Measurements from ENCODE around the gene EIF4EBP3. TPM values are rescaled to one million over a fixed set of nuclear protein-coding genes. Genes with fewer than 3 reads are reported as not detected.
"Not testable (repeated sequence)": the region's sequence is repeated elsewhere in the genome, so short reads cannot be mapped to it uniquely, and the experiment has no call there.

The EIF4EBP3 gene
- polyA plus RNA-seq, 1 of the 3 experiments (the other 2 are of a cell fraction) = 1.1 TPM

GRCh38 chr5:140576776-140577201 is 29.3 kb downstream of the EIF4EBP3 start:
- Histone ChIP-seq H3K79me2 (ENCODE audit: insufficient read depth) (no peaks in the 10 kb centered on the region), H3K4me3 (ENCODE audit: low read depth in 2 of 2, low read length in 1 of 2) (no peak overlapping the region), H4K20me1 (ENCODE audit: insufficient read depth) (no peaks in the 10 kb centered on the region), H3K9ac (no peak overlapping the region), H3K36me3 (replicated peaks in 1 of 2; ENCODE audit: control insufficient read depth in 1 of 2, insufficient read depth in 2 of 2, low read length in 1 of 2) (no peaks in the 10 kb centered on the region), H3K9me2 (no peaks in the 10 kb centered on the region), H2AFZ (ENCODE audit: low read depth) (peak overlapping the region; percentile 70), H3F3A (replicated peaks; ENCODE audit: insufficient read depth) (no peaks in the 10 kb centered on the region), H3K4me2 (no peak overlapping the region), H3K27ac (ENCODE audit: low read depth in 2 of 2, low read length in 1 of 2) (no peak overlapping the region), H3K4me1 (ENCODE audit: control insufficient read depth in 1 of 2, insufficient read depth in 2 of 2, low read depth in 1 of 2, low read length in 1 of 2) (no peaks in the 10 kb centered on the region), H3K27me3 (ENCODE audit: insufficient read depth) (no peaks in the 10 kb centered on the region), H3K9me3 (no peaks in the 10 kb centered on the region)
- CTCF ChIA-PET = no interaction called here
- 0 out of 2 replicates have a peak, but pooled peaks have one; percentile 16 for TF ChIP-seq PBX3 (IDR thresholded peaks at IDR 0.05)
- no peak for TF ChIP-seq USF2 (IDR thresholded peaks at IDR 0.05; ENCODE audit: borderline replicate concordance, low read depth, low read length)
- WGBS (ENCODE audit: low lambda C conversion rate) = 36% methylated on average over 2 of the region's 2 CpGs
- POLR2A ChIA-PET = no interaction called here
- no peak for DNase-seq

- WGBS (ENCODE audit: low lambda C conversion rate) = 59% methylated on average over 6 of the region's 6 CpGs
- H4K20me1 ChIP-seq (ENCODE audit: insufficient read depth); H3K79me2 ChIP-seq (ENCODE audit: insufficient read depth); H3K4me1 ChIP-seq (ENCODE audit: control insufficient read depth in 1 of 2, insufficient read depth in 2 of 2, low read depth in 1 of 2, low read length in 1 of 2); H2AFZ ChIP-seq (ENCODE audit: low read depth); CTCF ChIA-PET; H3K27me3 ChIP-seq (ENCODE audit: insufficient read depth); H3K4me3 ChIP-seq (ENCODE audit: low read depth in 2 of 2, low read length in 1 of 2); H3K9me2 ChIP-seq; H3K9me3 ChIP-seq; H3K9ac ChIP-seq; POLR2A ChIA-PET; H3K4me2 ChIP-seq; H3F3A ChIP-seq (replicated peaks; ENCODE audit: insufficient read depth); H3K36me3 ChIP-seq (replicated peaks in 1 of 2; ENCODE audit: control insufficient read depth in 1 of 2, insufficient read depth in 2 of 2, low read length in 1 of 2); H3K27ac ChIP-seq (ENCODE audit: low read depth in 2 of 2, low read length in 1 of 2); DNase-seq: not testable (repeated sequence)
These were observed 31.8 kb downstream of the EIF4EBP3 start for GRCh38 chr5:140579188-140579747.

- no peak overlapping the region for H3K4me2 ChIP-seq
- H3K27ac ChIP-seq (ENCODE audit: low read depth in 2 of 2, low read length in 1 of 2) = no peak overlapping the region
- H3K9ac ChIP-seq = no peak overlapping the region
- 94% methylated on average over 1 of the region's 1 CpG for WGBS (ENCODE audit: low lambda C conversion rate)
- H3K4me3 ChIP-seq (ENCODE audit: low read depth in 2 of 2, low read length in 1 of 2) = no peak overlapping the region
- no peaks in the 10 kb centered on the region for H4K20me1 ChIP-seq (ENCODE audit: insufficient read depth)
- ChIA-PET CTCF (no interaction called here), POLR2A (no interaction called here)
- no peaks in the 10 kb centered on the region for H3F3A ChIP-seq (replicated peaks; ENCODE audit: insufficient read depth)
- H3K9me3 ChIP-seq = no peaks in the 10 kb centered on the region
- H3K36me3 ChIP-seq (replicated peaks in 1 of 2; ENCODE audit: control insufficient read depth in 1 of 2, insufficient read depth in 2 of 2, low read length in 1 of 2) = no peaks in the 10 kb centered on the region
- no peak overlapping the region for H2AFZ ChIP-seq (ENCODE audit: low read depth)
- TF ChIP-seq CTCF (IDR thresholded peaks at IDR 0.05) (no peak), REST (IDR thresholded peaks at IDR 0.05; ENCODE audit: low read depth, low read length) (no peak), EP300 (IDR thresholded peaks at IDR 0.05; ENCODE audit: borderline replicate concordance in 1 of 2, low read depth in 1 of 2, low read length in 1 of 2) (no peak), RXRA (IDR thresholded peaks at IDR 0.05; ENCODE audit: borderline replicate concordance, low read depth) (no peak), SIN3A (IDR thresholded peaks at IDR 0.05; ENCODE audit: borderline replicate concordance, low read depth, low read length) (no peak), TEAD4 (IDR thresholded peaks at IDR 0.05; ENCODE audit: borderline replicate concordance, insufficient read depth) (no peak), MEF2A (IDR thresholded peaks at IDR 0.05; ENCODE audit: borderline replicate concordance, low read depth) (no peak), USF2 (IDR thresholded peaks at IDR 0.05; ENCODE audit: borderline replicate concordance, low read depth, low read length) (no peak)
- no peak for DNase-seq
- no peaks in the 10 kb centered on the region for H3K79me2 ChIP-seq (ENCODE audit: insufficient read depth)
- H3K9me2 ChIP-seq = no peaks in the 10 kb centered on the region
- H3K4me1 ChIP-seq (ENCODE audit: control insufficient read depth in 1 of 2, insufficient read depth in 2 of 2, low read depth in 1 of 2, low read length in 1 of 2) = no peaks in the 10 kb centered on the region
- H3K27me3 ChIP-seq (ENCODE audit: insufficient read depth) = no peaks in the 10 kb centered on the region
These were observed 40.0 kb downstream of the EIF4EBP3 start for GRCh38 chr5:140587495-140587894.
